ENCODE measurements around the gene KIRREL1. TPM values are rescaled to one million over a fixed set of nuclear protein-coding genes. Genes with fewer than 3 reads are reported as not detected.

The KIRREL1 gene
- polyA plus RNA-seq, 1 experiment: 42.3 TPM

- Histone ChIP-seq H3K27me3 (ENCODE audit: control insufficient read depth, insufficient read depth, low read length) (peaks cover 10% of the 10 kb centered on the region), H3K9me3 (ENCODE audit: control insufficient read depth, insufficient read depth, low read length) (no peaks in the 10 kb centered on the region; the same call in 1 of the 2 replicates), H3K27ac (ENCODE audit: low read depth, low read length) (no peak overlapping the region), H3K4me3 (ENCODE audit: low read depth, low read length) (no peak overlapping the region)
- ChIA-PET CTCF (interaction anchor here (1.7 to 9.7 kb wide), 4 partner anchors 12 to 141 kb away, joined by 4 to 99 read pairs (median 22); no protein-coding TSS in a partner anchor), POLR2A (interaction anchor here (0.7 kb wide), 1 partner anchor 67 kb away, joined by 12 read pairs; no protein-coding TSS in a partner anchor)
- no peak for TF ChIP-seq CTCF (IDR thresholded peaks at IDR 0.05; ENCODE audit: low read depth, low read length)
- DNase-seq (ENCODE audit: low read depth, low spot score): no peak
Measured at GRCh38 chr1:157976888-157977287, 16.6 kb upstream of the KIRREL1 start.

GRCh38 chr1:157978586-157979403, 14.7 kb upstream of the KIRREL1 start:
- peaks cover 27% of the 10 kb centered on the region for H3K27me3 ChIP-seq (ENCODE audit: control insufficient read depth, insufficient read depth, low read length)
- no peaks in the 10 kb centered on the region for H3K9me3 ChIP-seq (ENCODE audit: control insufficient read depth, insufficient read depth, low read length)
- TF ChIP-seq CTCF (IDR thresholded peaks at IDR 0.05; ENCODE audit: low read depth, low read length): no peak
- ChIA-PET POLR2A (no interaction called here), CTCF (interaction anchor here (0.6 to 9.7 kb wide), 11 partner anchors 9 to 148 kb away, joined by 3 to 99 read pairs (median 6); no protein-coding TSS in a partner anchor)
- H3K27ac ChIP-seq (ENCODE audit: low read depth, low read length): no peak overlapping the region
- H3K4me3 ChIP-seq (ENCODE audit: low read depth, low read length): no peak overlapping the region
- DNase-seq (ENCODE audit: low read depth, low spot score): no peak

GRCh38 chr1:157982136-157982535, 11.3 kb upstream of the KIRREL1 start:
- H3K4me3 ChIP-seq (ENCODE audit: low read depth, low read length): no peak overlapping the region
- no peak overlapping the region for H3K27ac ChIP-seq (ENCODE audit: low read depth, low read length)
- H3K9me3 ChIP-seq (ENCODE audit: control insufficient read depth, insufficient read depth, low read length): no peaks in the 10 kb centered on the region
- H3K27me3 ChIP-seq (ENCODE audit: control insufficient read depth, insufficient read depth, low read length): peaks cover 52% of the 10 kb centered on the region
- DNase-seq (ENCODE audit: low read depth, low spot score): no peak
- ChIA-PET CTCF (interaction anchor here (1.1 to 9.7 kb wide), 9 partner anchors 9 to 143 kb away, joined by 3 to 99 read pairs (median 8); no protein-coding TSS in a partner anchor), POLR2A (no interaction called here)
- TF ChIP-seq CTCF (IDR thresholded peaks at IDR 0.05; ENCODE audit: low read depth, low read length): no peak

GRCh38 chr1:157983787-157984186, 9.7 kb upstream of the KIRREL1 start:
- POLR2A ChIA-PET: interaction anchor here (0.6 kb wide), 1 partner anchor 214 kb away, joined by 3 read pairs; no protein-coding TSS in a partner anchor
- DNase-seq (ENCODE audit: low read depth, low spot score): no peak
- CTCF ChIA-PET: interaction anchor here (1.2 to 9.7 kb wide), 9 partner anchors 7 to 141 kb away, joined by 3 to 99 read pairs (median 15); no protein-coding TSS in a partner anchor
- TF ChIP-seq CTCF (IDR thresholded peaks at IDR 0.05; ENCODE audit: low read depth, low read length): no peak
- Histone ChIP-seq H3K9me3 (ENCODE audit: control insufficient read depth, insufficient read depth, low read length) (no peaks in the 10 kb centered on the region), H3K4me3 (ENCODE audit: low read depth, low read length) (no peak overlapping the region), H3K27ac (ENCODE audit: low read depth, low read length) (no peak overlapping the region), H3K27me3 (ENCODE audit: control insufficient read depth, insufficient read depth, low read length) (peaks cover 58% of the 10 kb centered on the region)

- no peak for TF ChIP-seq CTCF (IDR thresholded peaks at IDR 0.05; ENCODE audit: low read depth, low read length)
- Histone ChIP-seq H3K4me3 (ENCODE audit: low read depth, low read length) (no peak overlapping the region), H3K27ac (ENCODE audit: low read depth, low read length) (no peak overlapping the region), H3K9me3 (ENCODE audit: control insufficient read depth, insufficient read depth, low read length) (no peaks in the 10 kb centered on the region), H3K27me3 (ENCODE audit: control insufficient read depth, insufficient read depth, low read length) (peaks cover 58% of the 10 kb centered on the region)
- ChIA-PET CTCF (interaction anchor here (0.7 to 9.7 kb wide), 9 partner anchors 7 to 140 kb away, joined by 3 to 99 read pairs (median 15); no protein-coding TSS in a partner anchor), POLR2A (no interaction called here)
- no peak for DNase-seq (ENCODE audit: low read depth, low spot score)
Measured at GRCh38 chr1:157984469-157984868, 9.0 kb upstream of the KIRREL1 start.
